ENCODE measurements around the gene PLXND1. TPM values are rescaled to one million over a fixed set of nuclear protein-coding genes. Genes with fewer than 3 reads are reported as not detected.

Gene PLXND1
- polyA plus RNA-seq, 1 donor from 2014 or later: 0.05 TPM

DNA sequence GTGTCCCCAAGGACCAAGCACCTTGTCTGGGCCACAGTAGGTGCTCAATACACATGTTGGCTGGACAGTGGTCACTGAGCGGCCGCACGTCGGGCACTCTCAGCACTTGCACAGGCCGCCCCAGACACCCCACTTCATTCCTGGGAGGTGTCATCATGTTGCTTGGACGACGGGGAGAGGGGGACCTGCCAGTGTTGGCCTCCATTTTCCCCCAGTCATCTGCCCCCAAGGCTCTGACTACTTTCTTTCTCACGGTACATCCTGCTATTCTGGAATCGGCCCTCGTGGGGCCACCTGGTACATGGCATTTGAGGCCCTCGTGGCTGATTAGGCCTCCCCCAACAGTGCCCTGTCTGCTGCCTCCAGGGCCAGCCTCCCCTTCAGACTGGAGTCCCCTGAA is 79.2 kb downstream of the PLXND1 start:
- Histone ChIP-seq H3K79me2 (replicated peaks; ENCODE audit: insufficient read depth, low read length) (no peaks in the 10 kb centered on the region), H3K4me2 (ENCODE audit: low read length) (no peak overlapping the region), H4K20me1 (ENCODE audit: insufficient read depth) (no peaks in the 10 kb centered on the region), H3K9me3 (ENCODE audit: low read length) (no peaks in the 10 kb centered on the region), H2AFZ (ENCODE audit: low read depth, low read length) (no peak overlapping the region), H3K9me2 (ENCODE audit: insufficient read depth, low read length) (no peaks in the 10 kb centered on the region), H3K27me3 (ENCODE audit: insufficient read depth, low read depth, low read length) (no peaks in the 10 kb centered on the region), H3K27ac (ENCODE audit: low read length) (no peak overlapping the region), H3K4me3 (ENCODE audit: low read length) (no peak overlapping the region), H3F3A (ENCODE audit: insufficient read depth, low read length, poor library complexity, severe bottlenecking) (no peaks in the 10 kb centered on the region), H3K9ac (ENCODE audit: low read length) (no peak overlapping the region), H3K36me3 (ENCODE audit: insufficient read depth, low read length) (no peaks in the 10 kb centered on the region)
- no peak for TF ChIP-seq EZH2 (IDR thresholded peaks at IDR 0.05; ENCODE audit: borderline replicate concordance, insufficient read depth, low read length, poor library complexity, severe bottlenecking)
- no peak for TF ChIP-seq EP300 (conservative IDR thresholded peaks at IDR 0.05; ENCODE audit: poor library complexity, severe bottlenecking)
- no peak for TF ChIP-seq REST (IDR thresholded peaks at IDR 0.05; ENCODE audit: borderline replicate concordance)
- TF ChIP-seq MXI1 (conservative IDR thresholded peaks at IDR 0.05; ENCODE audit: poor library complexity, severe bottlenecking): no peak
- no peak for TF ChIP-seq SMC3 (conservative IDR thresholded peaks at IDR 0.05; ENCODE audit: poor library complexity)
- no peak for TF ChIP-seq POLR2AphosphoS5 (IDR thresholded peaks at IDR 0.05)
- no peak for TF ChIP-seq CTCF (IDR thresholded peaks at IDR 0.05; ENCODE audit: poor library complexity, severe bottlenecking)
- no peak for TF ChIP-seq RAD21 (conservative IDR thresholded peaks at IDR 0.05)
- no peak for TF ChIP-seq TAF1 (IDR thresholded peaks at IDR 0.05; ENCODE audit: low read depth)

DNA sequence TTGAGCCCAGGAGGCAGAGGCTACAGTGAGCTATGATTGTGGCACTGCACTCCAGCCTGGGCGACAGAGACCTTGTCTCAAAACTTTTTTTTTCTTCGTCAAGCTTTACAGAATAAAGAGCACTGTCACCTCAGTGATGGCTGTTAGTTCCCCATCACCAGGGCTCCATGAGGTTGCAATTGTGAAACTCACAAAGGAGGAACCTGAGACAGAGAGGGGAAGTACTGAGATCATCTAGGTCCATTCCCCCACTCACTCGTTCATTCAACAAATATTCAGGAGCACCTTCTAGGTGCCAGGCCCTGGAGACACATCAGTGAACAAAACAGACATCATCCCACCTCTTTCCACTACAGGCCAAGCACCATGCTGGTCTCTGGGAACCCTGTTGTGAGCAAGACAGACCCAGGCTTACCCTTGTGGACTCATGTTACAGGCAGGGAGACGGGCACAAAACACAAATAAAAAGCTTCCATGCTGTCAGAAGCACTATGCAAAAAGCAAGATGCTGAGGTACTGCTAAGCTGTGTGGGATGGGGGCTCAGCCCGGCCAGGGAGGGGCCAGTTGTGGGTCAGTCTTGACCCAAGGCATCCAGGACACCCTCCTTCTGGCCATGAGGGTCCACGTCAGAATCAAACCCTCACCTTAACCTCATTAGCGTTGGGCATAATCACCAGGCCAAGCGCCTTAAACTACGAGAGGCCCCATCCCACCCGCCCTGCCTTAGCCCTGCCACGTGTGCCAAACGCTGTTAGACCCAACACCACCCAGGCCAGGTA is 80.2 kb downstream of the PLXND1 start:
- Histone ChIP-seq H3K27ac (ENCODE audit: low read length) (no peak overlapping the region), H3F3A (ENCODE audit: insufficient read depth, low read length, poor library complexity, severe bottlenecking) (no peaks in the 10 kb centered on the region), H3K9me2 (ENCODE audit: insufficient read depth, low read length) (no peaks in the 10 kb centered on the region), H3K27me3 (ENCODE audit: insufficient read depth, low read depth, low read length) (no peaks in the 10 kb centered on the region), H3K36me3 (ENCODE audit: insufficient read depth, low read length) (no peaks in the 10 kb centered on the region), H2AFZ (ENCODE audit: low read depth, low read length) (no peak overlapping the region), H3K4me3 (ENCODE audit: low read length) (no peak overlapping the region), H3K9ac (ENCODE audit: low read length) (no peak overlapping the region), H3K9me3 (ENCODE audit: low read length) (no peaks in the 10 kb centered on the region), H4K20me1 (ENCODE audit: insufficient read depth) (no peaks in the 10 kb centered on the region), H3K79me2 (replicated peaks; ENCODE audit: insufficient read depth, low read length) (no peaks in the 10 kb centered on the region), H3K4me2 (ENCODE audit: low read length) (no peak overlapping the region)
- TF ChIP-seq POLR2AphosphoS5 (IDR thresholded peaks at IDR 0.05): no peak
- TF ChIP-seq SMC3 (conservative IDR thresholded peaks at IDR 0.05; ENCODE audit: poor library complexity): no peak
- TF ChIP-seq MXI1 (conservative IDR thresholded peaks at IDR 0.05; ENCODE audit: poor library complexity, severe bottlenecking): no peak
- TF ChIP-seq REST (IDR thresholded peaks at IDR 0.05; ENCODE audit: borderline replicate concordance): no peak
- no peak for TF ChIP-seq RAD21 (conservative IDR thresholded peaks at IDR 0.05)
- TF ChIP-seq EZH2 (IDR thresholded peaks at IDR 0.05; ENCODE audit: borderline replicate concordance, insufficient read depth, low read length, poor library complexity, severe bottlenecking): no peak
- TF ChIP-seq EP300 (conservative IDR thresholded peaks at IDR 0.05; ENCODE audit: poor library complexity, severe bottlenecking): no peak
- no peak for TF ChIP-seq CTCF (IDR thresholded peaks at IDR 0.05; ENCODE audit: poor library complexity, severe bottlenecking)
- TF ChIP-seq TAF1 (IDR thresholded peaks at IDR 0.05; ENCODE audit: low read depth): no peak
